HG03439 (cell line): ENCODE measurements around the gene RPP38.

ENCODE experiments used
- ATAC-seq: cut with Tn5 transposase; IDR thresholded peaks from one replicate; pipeline ENCODE4 v1.9.1; 2021; ENCODE audit warnings: mild to moderate bottlenecking, moderate library complexity; ENCODE audit not compliant: unreplicated experiment

Gene RPP38, protein sequence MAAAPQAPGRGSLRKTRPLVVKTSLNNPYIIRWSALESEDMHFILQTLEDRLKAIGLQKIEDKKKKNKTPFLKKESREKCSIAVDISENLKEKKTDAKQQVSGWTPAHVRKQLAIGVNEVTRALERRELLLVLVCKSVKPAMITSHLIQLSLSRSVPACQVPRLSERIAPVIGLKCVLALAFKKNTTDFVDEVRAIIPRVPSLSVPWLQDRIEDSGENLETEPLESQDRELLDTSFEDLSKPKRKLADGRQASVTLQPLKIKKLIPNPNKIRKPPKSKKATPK

DNA sequence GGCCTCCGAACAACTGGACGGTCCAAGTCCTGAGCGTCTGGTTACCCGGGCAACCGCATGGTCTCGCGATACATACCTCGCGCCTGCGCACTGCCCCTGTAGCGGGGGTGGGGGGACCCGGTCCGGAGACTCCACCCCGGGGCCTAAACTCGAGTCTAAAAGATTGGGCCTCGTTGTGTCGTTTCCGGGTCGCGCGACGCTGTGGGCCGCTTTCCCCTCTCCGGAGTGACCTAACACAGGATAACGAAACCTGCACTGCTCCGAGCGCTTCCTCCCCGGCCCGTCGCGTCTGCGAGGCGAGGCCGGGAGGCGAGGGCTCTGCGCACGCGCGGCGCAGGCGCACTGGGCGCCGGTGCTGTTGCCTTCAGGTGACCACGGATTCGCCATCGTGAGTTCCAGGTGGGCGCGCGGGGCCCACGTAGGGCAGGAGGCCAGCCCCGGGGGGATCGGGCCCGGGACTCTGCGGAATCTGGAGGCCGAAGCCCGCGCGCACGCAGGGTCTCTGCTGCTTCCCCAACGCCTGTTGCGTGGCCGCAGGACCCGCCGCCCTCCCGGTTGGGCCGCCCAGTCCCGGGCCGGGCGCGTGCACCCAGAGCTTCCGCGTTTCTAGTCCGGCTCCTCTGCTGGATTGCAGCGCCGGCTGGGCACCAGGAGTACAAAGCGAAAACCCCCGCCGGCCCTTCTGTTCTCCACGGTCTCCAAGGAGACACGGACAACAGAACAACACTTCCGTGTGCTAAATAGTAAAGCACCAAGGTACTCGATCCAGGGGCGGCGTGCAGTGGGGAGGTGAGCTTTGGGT, at the start of gene RPP38:
Gene RPP38 (plus strand): TSS at position 345 of the 802 bp plus-strand sequence. CDS start 5,960 bp downstream, outside the sequence.
- peak; percentile 88 for ATAC-seq

DNA sequence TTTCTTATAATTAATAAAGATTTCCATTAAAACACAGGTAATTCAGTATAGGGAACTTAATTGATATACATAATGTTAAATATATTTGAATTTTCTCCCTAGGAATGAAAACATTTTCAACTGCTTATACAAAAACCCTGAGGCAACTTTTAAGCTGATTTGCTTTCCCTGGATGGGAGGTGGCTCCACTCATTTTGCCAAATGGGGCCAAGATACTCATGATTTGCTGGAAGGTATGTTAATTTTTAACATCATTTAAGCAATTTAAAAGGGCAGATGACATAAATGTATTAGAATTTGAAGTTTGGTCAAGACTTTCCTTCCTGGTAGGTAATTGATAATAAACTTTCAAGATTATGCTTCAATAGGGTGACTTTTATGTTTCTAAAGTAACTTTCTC, 47.6 kb upstream of the RPP38 start:
- no peak for ATAC-seq

DNA sequence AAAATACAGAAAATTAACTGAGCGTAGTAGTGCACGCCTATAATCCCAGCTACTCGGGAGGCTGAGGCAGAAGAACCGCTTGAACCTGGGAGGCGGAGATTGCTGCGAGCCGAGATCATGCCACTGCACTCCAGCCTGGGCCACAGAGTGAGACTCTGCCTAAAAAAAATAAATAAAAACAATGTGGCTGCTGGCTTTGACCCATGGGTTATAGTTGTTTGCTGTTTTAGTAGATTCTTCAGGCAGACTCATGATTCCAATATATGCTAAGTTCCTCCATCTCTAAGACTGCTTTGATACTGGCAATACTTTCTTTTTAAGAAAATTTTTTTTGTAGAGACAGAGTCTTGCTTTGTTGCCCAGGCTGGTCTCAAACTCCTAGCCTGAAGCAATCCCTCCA, 45.0 kb upstream of the RPP38 start:
- ATAC-seq = no peak

DNA sequence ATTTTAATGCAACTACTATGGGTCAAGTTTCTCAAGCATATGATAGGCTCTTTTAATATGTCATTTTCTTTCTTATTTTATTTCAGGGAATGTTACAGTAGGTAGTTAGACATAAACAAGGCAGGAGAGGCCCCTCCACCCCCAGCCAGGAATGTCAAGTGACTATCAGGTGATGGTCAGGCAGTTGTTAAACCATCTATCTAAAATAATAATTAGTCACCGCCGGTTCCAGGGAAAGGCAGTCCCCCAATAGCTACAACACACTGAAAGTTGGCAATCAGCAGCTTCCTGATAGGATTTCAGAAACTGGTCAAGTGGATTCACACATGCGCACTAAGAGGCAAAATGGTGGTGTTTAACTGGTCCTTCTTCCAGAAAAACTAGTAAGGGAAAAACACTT, 44.1 kb upstream of the RPP38 start:
- no peak for ATAC-seq

DNA sequence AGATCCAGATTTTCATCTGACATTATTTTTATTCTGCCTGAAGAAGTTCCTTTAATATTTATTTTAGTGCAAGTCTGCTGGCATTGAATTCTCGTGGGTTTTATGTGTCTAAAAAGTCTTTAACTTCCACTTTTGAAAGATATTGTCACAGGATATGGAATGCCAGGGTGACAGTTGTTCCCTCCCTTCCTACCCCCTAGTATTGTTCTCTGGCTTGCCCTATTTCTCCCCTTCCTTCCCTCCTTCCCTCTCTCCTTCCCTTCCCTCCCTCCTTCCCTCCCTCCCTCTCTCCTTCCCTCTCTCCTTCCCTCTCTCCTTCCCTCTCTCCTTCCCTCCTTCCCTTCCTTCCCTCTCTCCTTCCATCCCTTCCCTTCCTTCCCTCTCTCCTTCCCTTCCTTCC, 38.5 kb upstream of the RPP38 start:
- ATAC-seq = no peak

DNA sequence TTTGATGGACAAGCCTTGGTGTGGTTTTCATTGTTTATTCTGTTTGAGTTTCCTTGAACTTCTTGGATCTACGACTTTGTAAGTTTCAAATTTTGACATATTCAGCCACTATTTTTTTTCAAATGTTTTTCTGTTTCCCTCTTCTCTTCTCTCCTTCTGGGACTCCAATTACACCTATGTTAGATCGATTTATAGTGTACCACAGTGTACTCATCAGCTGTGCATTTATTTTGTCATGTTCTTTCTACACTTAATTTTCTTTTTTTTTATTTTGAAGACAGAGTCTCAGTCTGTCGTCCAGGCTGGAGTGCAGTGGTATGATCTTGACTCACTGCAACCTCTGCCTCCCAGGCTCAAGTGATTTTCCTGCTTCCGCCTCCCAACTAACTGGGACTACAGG, 37.2 kb upstream of the RPP38 start:
- ATAC-seq = no peak

DNA sequence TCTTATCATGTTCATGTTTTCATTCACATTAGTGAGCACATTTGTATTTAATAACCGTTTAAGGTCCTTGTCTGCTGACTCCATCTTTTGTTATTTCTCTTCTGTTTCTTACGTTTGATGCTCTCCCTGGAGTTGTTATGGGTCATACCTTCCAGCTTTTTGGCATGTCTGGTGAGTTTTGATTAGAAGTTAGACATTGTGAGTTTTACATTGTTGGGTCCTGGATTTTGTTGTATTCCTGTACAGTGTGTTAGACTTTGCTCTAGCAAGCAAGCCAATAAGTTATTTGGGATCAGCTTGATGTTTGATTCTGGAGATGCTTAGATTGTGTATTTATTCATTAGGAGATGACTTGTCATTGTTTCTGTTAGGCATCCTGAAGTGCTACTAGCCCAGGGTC, 36.5 kb upstream of the RPP38 start:
- no peak for ATAC-seq

DNA sequence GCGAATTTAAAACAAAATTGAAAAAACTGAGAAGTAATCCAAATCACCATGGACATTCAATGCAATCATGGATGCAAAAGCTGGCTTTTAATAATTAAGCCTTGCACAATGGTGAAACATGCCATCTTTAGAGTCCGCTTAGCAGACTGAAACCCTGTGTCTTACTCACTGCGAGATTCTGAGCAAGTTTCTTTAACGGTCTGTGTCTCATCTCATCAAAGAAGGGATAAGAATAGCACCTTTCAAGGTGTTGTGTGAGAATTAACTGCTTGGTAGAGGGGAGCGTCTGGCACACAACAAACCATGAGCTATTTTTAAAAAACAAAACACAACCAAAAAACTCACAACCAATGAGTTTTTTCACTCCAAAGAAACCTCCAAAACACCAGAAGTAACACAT, 30.0 kb upstream of the RPP38 start:
- no peak for ATAC-seq

DNA sequence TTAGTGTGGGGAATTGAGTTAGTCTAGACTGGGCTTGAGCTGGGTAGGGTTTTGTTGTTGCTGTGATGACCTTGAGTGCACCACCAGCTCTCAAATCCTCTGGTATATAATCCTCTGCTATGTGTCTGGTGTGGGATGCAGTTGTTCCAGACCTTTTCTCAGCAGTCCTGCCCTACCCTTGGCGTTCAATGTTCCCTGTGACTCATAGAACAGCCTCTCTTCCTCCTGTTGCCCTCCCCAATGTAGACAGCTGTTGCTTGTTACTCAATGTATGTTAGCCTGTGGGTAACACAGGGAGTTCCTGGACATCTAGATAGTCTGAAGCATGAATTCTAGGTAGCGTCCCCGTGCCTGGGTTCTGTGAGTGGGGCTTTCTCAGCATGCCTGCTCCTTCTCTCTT, 28.4 kb upstream of the RPP38 start:
- ATAC-seq = no peak

DNA sequence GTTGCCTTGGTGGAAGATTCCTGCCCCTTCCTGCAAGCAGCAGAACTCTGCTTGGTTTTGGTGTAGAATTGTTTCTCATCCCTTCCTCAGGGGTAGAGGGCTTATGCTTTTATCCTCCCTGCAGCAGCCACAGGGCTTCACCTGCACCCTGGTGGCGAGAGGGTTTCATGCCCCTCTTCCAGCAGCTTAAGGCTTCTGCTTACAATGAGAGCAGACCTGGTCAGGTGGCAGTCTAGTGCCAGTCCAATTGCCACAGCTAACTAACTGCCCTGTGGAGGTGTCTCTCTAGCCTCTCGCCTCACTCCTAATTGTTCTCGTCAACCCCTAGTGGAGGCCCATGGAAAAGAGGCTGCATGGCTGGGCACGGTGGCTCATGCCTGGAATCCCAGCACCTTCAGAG, 27.9 kb upstream of the RPP38 start:
- ATAC-seq = no peak

DNA sequence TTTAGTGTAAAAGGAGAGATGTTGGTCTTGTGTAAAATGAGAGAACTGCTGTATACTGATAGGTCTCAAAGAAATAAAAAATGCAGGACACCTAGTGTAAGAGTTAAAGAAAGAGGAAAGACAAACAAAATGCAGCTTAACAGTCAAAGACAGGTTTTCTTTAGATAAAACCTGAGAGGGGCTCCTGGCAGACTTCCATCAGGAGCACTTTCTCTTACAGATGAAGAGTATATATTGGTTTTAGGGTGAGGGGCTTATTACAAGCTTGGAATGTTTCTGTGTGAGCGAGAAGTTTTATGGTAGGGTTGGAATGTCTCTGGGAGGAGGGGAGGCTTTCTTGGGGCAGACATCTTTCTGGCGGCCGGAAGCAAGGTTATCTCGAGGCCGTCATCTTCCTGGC, 24.8 kb upstream of the RPP38 start:
- ATAC-seq = no peak

DNA sequence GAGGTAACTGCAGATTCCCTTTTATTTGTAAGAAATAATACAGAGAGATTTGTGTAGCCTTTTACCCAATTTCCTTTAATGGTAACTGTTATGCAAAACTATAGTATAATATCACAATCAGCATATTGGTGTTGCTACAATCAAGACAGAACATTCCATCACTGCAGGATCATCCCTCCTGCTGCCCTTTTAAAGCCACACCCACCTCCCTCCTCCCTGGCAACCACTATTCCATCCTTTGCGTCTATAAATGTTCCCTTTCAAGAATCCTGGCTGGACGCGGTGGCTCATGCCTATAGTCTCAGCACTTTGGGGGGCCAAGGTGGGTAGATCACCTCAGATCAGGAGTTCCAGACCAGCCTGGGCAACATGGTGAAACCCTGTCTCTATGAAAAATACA, 21.7 kb upstream of the RPP38 start:
- ATAC-seq = no peak

DNA sequence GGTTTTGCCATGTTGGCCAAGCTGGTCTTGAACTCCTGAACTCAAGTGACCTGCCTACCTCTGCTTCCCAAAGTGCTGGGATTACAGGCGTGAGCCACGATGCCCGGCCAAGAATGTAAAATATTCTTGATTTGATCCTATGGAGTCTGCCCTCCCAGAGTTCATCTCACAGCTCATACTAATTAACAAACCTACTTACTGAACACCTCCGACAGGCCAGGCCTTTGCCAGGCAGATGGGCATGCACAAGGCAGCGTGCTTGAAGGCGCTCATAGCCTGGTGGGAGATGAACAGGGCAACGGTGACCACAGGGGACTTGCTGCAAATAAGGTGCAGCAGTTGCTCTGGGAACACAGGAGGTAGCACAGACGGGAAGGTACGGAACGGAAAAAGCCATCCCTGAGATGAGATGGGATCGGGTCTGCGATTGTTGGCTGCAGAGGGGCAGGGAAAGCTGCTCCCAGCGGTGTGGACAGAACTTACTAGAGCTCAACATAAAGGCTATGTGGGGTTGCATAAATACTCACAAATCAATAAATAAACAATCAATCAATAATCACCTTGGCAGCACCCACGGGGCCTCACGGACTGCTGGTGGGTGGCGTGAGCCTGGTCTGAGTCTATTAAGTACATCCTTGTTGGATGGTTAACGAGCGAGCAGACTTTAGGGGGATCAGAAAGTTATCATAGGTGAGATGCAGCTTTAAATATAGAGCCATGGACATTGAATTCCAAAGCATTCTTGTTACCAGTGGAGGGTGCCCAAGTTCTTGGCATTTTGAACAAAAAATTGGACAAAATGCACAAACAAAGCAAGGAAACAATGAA, 13.3 kb upstream of the RPP38 start:
- no peak for ATAC-seq

DNA sequence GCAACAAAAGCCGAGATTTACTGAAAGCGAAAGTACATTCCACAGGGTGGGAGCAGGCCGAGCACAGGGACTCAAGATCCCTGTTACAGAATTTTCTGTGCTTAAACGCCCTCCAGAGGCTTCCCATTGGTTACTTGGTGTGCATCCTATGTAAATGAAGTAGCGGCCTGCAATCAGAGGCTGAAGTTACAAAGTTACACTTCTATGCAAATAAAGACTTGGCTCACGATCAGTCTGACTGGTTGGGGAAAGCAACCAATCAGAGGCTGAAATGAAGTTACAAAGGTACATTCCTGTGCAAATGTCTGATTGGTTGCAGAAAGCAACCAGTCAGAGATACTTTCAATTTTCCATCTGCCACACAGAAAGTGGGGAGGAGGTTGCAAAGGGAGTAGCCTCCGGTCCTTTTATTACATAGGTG, 12.6 kb upstream of the RPP38 start:
- ATAC-seq = no peak

DNA sequence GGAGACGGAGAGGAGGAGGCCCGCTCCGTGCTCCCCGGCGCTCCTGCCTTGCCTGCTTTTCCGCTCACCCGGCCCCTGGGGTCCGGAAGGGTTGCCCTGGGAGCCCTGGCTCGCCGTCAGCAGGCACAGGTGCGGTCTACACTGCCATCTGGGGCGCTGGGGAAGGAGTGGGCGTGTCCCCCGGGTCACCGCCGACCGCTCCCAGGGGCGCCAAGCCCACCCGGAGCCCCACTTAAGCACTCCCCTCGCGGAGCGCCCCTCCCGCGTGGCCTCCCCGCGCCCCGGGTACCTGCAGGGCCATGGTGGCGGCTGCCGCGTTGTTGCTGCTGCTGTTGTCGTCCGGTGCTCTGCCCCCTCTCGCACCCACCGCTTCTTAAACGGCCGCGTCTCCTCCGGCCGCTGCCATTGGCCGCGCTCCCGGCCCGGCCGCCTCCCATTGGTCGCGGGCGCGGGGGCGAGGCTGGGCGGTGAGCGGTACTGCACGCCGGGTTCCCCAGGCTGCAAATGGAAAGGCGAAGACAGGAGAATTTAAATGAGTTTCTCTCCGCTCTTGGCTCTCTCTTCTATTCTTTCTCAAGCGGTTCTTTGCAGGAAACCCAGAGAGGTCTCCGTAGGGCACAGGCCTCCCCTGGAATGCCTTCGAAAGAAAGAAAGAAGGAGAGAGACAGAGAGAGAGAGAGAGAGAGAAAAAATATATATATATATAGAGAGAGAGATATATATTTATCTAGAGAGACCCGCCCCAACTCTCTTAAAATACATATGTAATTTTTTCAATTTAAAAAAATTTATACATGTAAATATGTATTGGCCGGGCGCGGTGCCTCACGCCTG, 8.5 kb upstream of the RPP38 start, which contains the start of gene ACBD7:
Gene ACBD7 (minus strand): TSS at position 349 of the 834 bp plus-strand sequence. CDS start 48 bp downstream, at position 301.
- peak; percentile 97 for ATAC-seq

DNA sequence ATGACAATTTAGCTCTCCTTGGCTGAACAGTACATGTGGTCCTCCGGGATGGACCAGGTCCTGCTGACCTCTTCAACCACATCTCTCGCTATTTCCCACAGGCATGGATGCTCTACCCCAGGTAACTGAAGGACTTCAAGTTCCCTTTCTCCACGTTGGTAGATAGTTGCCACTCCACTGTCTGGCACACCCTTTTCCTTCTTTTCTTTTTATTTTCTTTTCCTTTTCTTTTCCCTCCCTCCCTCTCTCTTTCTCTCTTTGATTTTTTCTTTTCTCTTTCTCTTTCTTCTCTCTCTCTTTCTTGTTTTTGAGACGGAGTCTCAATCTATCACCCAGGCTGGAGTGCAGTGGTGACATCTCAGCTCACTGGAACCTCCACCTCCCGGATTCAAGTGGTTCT, 5.7 kb upstream of the RPP38 start:
- no peak for ATAC-seq

DNA sequence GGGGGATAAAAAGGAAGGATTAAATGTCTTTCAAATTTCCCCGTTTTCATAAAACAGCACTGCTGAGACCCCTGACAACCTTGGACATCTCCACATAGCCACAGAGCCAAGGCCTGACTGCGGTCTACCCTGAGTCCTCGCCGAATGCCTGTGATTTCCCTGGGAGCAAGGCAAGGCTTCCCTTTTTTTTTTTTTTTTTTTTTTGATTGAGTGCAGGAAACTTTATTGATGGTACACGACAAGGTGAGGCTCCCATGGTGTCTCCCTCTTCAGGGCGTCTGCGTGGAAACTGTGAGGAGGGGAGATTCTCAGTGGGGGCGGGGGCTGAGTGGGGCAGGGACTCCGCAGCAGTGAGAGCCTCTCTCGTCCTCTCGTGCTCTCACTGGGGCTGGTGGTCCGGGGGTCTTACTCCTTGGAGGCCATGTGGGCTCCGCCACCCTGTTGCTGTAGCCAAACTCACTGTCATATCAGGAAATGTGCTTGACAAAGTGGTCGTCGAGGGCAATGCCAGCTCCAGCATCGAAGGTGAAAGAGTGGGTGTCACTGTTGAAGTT, 4.2 kb upstream of the RPP38 start:
- ATAC-seq = no peak

DNA sequence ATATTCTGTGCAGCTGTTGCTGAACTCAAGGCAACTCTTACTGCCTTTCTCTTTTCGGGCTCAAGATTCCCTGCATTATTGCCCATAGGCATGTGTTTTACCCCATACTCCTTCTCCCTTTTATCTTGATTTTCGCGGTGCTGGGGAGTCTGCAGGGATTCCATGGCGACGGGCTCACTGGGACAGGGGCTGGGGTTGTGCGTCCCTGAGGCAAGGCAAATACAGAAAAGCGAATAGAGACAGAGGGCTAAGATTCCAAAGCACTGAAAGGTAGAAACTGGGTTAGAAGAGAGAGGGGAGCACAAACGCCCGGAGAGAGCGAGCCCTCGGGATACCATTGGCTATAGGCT, 519 bp upstream of the RPP38 start:
- peak; percentile 26 for ATAC-seq

DNA sequence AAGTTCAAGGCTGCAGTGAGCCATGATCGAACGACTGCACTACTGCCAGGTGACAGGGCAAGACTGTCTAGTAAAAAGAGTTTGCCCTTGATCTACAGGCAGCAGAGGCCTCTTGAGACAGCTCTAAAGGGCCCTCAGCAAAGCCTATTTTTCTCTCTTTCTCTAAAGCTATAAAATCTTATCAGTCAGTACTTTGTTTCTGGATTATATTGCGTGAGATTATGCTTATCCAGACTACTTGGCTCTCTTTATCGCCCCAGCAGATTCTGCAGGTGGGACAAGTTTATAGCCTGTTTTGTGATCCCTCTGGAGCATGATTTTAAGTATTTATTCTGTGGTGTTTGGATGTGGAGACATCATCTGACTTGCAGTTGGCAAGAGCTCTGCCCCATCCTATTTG, 2.7 kb downstream of the RPP38 start:
- ATAC-seq = no peak

DNA sequence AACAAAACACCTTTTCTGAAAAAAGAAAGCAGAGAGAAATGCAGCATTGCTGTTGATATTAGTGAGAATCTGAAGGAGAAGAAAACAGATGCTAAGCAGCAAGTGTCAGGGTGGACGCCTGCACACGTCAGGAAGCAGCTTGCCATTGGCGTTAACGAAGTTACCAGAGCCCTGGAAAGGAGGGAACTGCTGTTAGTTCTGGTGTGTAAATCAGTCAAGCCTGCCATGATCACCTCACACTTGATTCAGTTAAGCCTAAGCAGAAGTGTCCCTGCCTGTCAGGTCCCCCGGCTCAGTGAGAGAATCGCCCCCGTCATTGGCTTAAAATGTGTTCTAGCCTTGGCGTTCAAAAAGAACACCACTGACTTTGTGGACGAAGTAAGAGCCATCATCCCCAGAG, 6.4 kb downstream of the RPP38 start:
- no peak for ATAC-seq
